ENCODE results near the gene VPS13D.

- TF ChIP-seq MAX (IDR thresholded peaks at IDR 0.05) (no peak), CTCF (IDR thresholded peaks at IDR 0.05; ENCODE audit: low read depth, low read length, missing input control) (no peak), REST (IDR thresholded peaks at IDR 0.05) (no peak), NR2F2 (IDR thresholded peaks at IDR 0.05) (no peak), ZBTB33 (IDR thresholded peaks at IDR 0.05) (no peak), JUND (IDR thresholded peaks at IDR 0.05) (no peak), FOXA1 (IDR thresholded peaks at IDR 0.05) (no peak), SP1 (IDR thresholded peaks at IDR 0.05) (no peak), TAF1 (conservative IDR thresholded peaks at IDR 0.05) (no peak), YY1 (IDR thresholded peaks at IDR 0.05) (no peak), GABPA (IDR thresholded peaks at IDR 0.05 in 1 of 2, conservative IDR thresholded peaks at IDR 0.05 in 1 of 2) (no peak)
Measured at GRCh38 chr1:12450756-12451559, 221.1 kb downstream of the VPS13D start.

Measured in liver (tissue), 3 donors.